ENCODE data around the gene PTPRD.

Gene PTPRD

GRCh38 chr9:10272830-10273229 is 340.0 kb downstream of the PTPRD start:
- no peak for DNase-seq (ENCODE audit: extremely low read depth in 1 of 2, low read depth in 1 of 2)

DNA sequence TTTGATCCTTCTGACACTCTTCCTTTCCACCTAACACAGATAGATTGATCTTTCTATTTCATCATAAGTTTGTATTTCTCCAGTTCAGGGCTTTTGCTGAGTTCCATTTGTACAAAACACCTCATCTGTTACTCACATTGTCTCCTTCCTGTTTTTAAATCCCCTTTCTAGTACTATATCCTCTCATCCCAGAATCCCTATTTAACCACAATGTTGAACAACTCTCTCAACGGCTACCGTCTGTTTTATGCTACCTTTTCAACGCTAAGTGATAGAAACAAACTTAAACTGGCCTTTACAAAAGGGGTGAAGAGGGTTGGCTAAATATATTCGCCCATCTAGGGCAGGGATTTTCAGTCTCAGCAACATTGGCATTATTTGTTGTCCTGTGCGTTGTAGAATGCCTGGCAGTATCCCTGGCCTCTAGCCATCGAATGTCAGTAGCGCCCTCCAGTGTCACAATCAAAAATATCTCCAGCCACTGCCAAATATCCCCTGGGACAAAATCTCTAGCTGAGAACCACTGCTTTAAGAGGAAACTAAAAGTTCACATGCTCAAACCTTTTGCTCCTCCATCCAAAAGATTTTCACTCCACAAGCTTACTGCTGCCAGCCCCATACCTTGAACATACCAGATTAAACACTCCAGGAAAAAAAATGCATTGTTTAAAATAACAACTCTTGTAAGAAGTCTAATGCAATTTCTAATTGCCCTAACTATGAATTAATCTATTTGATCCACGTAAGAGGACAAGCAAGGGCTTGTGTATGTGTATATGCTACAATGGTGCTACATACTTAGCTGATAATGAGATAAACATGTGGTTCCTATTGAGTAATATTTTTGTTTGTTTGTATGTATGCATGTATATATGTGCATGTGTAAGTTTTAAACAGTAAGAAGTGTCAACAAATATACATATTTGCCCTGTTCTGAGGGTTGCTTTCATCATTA is 344.0 kb downstream of the PTPRD start:
- no peak for DNase-seq (ENCODE audit: extremely low read depth in 1 of 2, low read depth in 1 of 2)

- no peak for DNase-seq (ENCODE audit: extremely low read depth in 1 of 2, low read depth in 1 of 2)
Observed at GRCh38 chr9:10265153-10265631, 347.6 kb downstream of the PTPRD start.

DNA sequence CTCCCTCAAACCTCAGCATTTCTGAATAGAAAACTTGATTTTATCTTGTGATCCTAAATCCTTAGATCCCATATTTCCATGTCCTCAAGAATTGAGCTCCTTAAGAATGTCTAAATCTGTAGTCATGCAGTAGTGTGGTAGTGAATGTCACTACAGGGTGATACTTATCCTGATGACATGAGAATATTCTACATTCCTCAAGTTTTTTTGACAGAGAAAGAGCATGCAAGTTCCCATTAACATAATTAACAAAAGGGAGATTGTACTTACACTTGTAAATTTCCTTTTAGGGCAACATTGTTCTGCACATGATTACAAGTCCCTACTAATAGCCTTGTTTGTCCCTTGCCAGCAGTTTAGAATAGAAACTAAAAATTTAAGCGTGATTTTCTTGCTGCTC is 352.3 kb downstream of the PTPRD start:
- DNase-seq (ENCODE audit: extremely low read depth in 1 of 2, low read depth in 1 of 2): no peak

- no peak for DNase-seq (ENCODE audit: extremely low read depth in 1 of 2, low read depth in 1 of 2)
Observed at GRCh38 chr9:10259668-10260067, 353.1 kb downstream of the PTPRD start.

DNA sequence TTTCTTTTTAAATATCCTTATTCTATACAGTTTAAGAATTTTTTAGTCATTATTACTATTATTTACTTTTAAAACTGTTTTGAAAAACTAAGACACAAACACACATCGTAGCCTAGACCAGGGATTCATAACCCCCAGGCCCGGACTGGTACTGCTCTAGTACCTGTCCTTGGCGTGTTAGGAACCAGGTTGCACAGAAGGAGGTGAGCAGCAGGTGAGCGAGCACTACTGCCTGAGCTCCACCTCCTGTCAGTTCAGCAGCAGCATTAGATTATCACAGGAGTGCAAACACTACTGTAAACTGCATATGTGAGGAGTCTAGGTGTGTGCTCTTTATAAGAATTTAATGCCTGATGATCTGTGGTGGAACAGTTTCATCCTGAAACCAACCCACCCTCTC is 357.0 kb downstream of the PTPRD start:
- DNase-seq (ENCODE audit: extremely low read depth in 1 of 2, low read depth in 1 of 2): no peak

GRCh38 chr9:10254338-10254737 is 358.5 kb downstream of the PTPRD start:
- no peak for DNase-seq (ENCODE audit: extremely low read depth in 1 of 2, low read depth in 1 of 2)

DNA sequence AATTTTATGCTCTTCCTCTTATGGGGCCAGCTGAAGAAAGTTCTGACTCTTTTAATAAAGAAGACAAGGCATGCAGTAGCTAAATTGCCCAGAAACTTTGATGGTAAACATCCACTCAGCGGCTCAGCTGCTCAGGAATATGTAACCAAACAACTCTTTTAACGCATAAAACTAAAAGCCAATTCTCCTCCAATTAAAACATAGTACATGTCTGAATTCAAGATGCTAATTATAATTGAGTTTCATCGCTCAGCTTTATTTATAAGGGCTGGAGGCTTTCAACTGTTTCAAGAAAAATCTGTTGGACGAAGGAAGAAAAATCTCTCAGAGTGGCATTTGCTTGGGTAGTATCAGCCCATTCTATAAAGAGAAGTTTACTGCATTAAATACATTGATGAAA is 359.5 kb downstream of the PTPRD start:
- no peak for DNase-seq (ENCODE audit: extremely low read depth in 1 of 2, low read depth in 1 of 2)

DNA sequence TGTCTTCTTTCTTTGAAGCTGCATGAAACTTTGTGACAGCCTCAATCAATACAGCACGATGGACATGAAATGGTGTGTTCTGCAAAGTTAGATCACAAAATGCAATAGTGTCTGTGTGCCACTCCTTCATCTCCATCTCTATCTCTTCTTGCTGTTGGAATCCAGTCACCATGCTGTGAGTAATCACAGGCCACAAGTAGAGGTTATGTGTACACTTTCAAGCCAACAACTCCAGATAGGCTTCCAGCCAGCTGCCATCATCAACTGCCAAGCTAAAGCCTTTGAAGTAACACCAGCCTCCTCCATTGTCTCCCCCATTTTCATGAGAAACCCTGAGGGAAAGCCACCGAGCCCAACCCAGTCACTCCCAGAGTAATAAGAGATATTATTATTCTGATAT is 360.6 kb downstream of the PTPRD start:
- no peak for DNase-seq (ENCODE audit: extremely low read depth in 1 of 2, low read depth in 1 of 2)

DNA sequence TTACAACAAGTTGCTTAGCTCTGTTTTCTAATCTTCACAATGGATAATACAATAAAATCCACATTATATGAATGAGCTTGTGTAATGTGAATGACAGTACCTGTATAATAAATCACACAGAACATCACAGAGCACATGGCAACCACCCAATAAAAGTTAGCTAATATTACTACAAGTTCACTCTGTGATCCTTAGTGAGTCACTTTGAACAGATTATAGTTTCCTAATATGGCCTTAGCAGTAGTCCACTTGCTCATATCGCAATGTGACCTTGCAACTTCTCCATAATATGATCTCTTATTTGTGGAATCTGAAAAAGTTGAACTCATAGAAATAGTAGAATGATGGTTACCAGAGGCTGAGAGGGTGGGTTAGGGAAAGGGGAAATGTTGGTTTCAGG is 361.3 kb downstream of the PTPRD start:
- DNase-seq (ENCODE audit: extremely low read depth in 1 of 2, low read depth in 1 of 2): no peak

DNA sequence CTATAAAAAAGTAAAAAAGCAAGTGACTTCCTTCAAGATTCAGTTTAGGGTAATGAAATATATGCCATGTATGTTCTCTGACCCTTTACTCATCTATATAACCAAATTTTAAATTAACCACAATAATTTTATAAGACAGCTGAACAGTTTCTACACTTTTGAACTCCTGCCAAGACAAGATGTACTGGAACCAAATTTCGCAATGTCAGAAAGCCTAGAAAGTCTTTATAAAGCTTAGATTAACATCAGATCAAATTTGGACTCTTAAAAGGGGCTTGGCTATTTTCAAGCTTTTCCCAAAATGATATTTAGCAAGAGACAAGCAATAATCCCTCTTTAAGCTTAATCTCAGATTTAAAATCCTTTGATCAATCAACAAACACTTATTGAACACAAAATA is 362.6 kb downstream of the PTPRD start:
- DNase-seq (ENCODE audit: extremely low read depth in 1 of 2, low read depth in 1 of 2): no peak

- no peak for DNase-seq (ENCODE audit: extremely low read depth in 1 of 2, low read depth in 1 of 2)
Observed at GRCh38 chr9:10248890-10249289, 363.9 kb downstream of the PTPRD start.

- no peak for DNase-seq (ENCODE audit: extremely low read depth in 1 of 2, low read depth in 1 of 2)
Observed at GRCh38 chr9:10242255-10242654, 370.5 kb downstream of the PTPRD start.

DNA sequence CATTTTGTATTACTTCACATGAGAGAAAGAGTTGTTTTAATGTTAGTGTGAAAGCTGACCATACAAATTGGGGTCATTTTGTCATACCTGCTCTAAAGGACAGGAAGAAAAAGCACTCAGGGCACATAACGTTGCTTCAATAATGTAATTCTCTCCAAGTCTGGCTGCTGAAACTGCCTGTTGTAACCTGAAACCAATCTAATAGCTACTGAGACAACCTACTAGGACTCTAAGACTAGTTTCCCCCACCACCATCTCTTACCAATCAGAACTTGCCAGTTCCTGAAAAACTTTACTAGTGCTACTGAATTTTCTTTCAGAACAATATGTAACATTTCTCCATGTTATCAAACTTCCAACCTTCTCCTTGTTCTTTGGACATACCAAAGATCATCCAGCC is 374.7 kb downstream of the PTPRD start:
- no peak for DNase-seq (ENCODE audit: extremely low read depth in 1 of 2, low read depth in 1 of 2)

DNA sequence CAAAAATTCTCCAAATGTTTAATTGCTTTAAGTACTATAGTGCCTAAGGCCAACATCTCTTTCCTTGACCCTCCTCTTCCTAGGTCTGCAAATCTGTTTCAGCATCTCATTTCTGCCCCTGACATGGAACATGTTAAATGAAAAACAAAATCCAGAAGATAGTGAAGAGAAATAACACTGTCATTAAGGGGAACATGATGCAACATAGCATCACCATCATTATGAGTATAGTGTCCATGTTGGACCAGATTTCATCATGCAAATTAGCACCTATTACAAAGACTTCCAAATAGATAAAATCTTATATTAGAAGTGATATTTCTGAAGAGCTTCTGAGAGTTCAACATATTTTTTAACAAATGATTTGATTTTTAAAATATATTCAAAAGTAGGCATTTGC is 375.2 kb downstream of the PTPRD start:
- no peak for DNase-seq (ENCODE audit: extremely low read depth in 1 of 2, low read depth in 1 of 2)

DNA sequence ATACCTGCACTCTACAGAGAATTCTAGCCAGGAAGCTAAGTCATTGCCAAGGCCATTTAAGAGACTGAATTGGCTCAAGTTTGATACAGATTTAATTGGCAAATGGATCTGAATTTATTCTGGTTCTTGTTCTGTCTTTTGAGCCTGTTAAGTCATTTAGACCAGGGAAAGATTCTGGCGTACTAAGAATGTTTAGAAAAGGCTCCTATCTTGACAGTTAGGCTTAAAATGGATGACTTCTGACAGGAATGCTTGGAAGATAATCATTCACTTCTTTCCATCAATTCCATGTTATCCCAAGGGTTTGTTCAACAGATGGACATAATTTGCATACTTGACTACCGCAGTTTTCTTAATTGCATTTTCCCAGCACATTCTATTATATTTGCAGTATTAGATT is 376.6 kb downstream of the PTPRD start:
- DNase-seq (ENCODE audit: extremely low read depth in 1 of 2, low read depth in 1 of 2): no peak

DNA sequence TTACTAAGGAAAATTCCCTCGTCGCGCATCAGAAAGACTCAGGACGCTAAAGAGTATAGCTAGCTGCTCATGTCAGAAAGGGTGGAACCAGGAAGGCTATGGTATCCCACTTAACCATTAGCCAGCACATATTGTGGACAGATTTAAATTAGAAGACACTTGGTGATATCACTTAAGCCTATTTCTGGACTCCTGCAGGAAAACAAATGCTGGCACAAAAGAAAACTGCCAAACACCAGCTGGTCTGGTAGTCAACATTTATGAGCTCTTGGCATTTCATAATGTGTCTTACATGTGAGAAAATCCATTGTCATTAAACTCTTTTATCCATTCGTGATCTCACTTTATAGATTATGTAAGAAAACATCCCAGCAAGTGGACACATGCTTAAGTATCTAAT is 377.4 kb downstream of the PTPRD start:
- DNase-seq (ENCODE audit: extremely low read depth in 1 of 2, low read depth in 1 of 2): no peak

GRCh38 chr9:10232352-10232930 is 380.4 kb downstream of the PTPRD start:
- no peak for DNase-seq (ENCODE audit: extremely low read depth in 1 of 2, low read depth in 1 of 2)

- DNase-seq (ENCODE audit: extremely low read depth in 1 of 2, low read depth in 1 of 2): no peak
Observed at GRCh38 chr9:10230512-10230911, 382.3 kb downstream of the PTPRD start.

- DNase-seq (ENCODE audit: extremely low read depth in 1 of 2, low read depth in 1 of 2): no peak
Observed at GRCh38 chr9:10228082-10228481, 384.7 kb downstream of the PTPRD start.

DNA sequence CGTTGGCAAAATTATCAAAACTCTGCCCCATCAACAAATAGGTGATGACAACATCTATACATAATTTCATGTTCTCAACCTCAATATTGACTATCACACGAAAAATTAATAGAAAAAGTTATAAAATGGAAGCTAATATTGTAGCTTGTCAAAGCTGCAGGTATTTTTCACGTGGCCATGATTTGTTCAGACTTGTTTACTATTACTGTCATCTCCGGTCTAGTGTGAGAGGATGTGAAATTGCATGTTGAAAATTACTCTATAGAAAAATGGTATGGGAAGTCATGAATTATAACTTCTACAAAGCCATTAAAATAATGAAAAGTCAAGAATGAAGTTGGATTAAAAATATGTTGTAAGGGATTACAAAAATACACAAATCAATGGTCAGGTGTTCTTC is 385.8 kb downstream of the PTPRD start:
- no peak for DNase-seq (ENCODE audit: extremely low read depth in 1 of 2, low read depth in 1 of 2)

- DNase-seq (ENCODE audit: extremely low read depth in 1 of 2, low read depth in 1 of 2): no peak
Observed at GRCh38 chr9:10212702-10213101, 400.1 kb downstream of the PTPRD start.

All from activated CD8-positive, alpha-beta memory T cell treated with anti-CD3 and anti-CD28 coated beads for 1 hour (primary cell).